Mesendoderm (in vitro differentiated cells): Measurements from ENCODE around the gene SLC5A5.

Experiments used
- DNase-seq: peaks from one replicate; pipeline ENCODE4 v3.0.0; 2013
- H2AK5ac ChIP-seq: 2 replicates; pipeline ENCODE4 v1.6.1; 2013; ENCODE audit warnings: low read length, inconsistent platforms
- H2BK120ac ChIP-seq: 2 replicates; pipeline ENCODE4 v1.6.1; 2013; ENCODE audit warnings: low read depth, mild to moderate bottlenecking, low read length, moderate library complexity, mixed read lengths
- H2BK15ac ChIP-seq: replicated peaks from 2 replicates; pipeline ENCODE4 v1.6.1; 2013; ENCODE audit warnings: low read depth, mild to moderate bottlenecking, moderate library complexity
- H2BK5ac ChIP-seq: 2 replicates; pipeline ENCODE4 v1.6.1; 2013; ENCODE audit warnings: low read length, inconsistent platforms
- H3K18ac ChIP-seq: 2 replicates; pipeline ENCODE4 v1.6.1; 2013; ENCODE audit warnings: mild to moderate bottlenecking, low read length, mixed read lengths
- H3K23ac ChIP-seq: one replicate; pipeline ENCODE4 v1.6.1; 2013; ENCODE audit warnings: low read length
- H3K27ac ChIP-seq: 2 replicates; pipeline ENCODE4 v1.5.1; 2013; ENCODE audit warnings: low read depth, mild to moderate bottlenecking, inconsistent platforms, low read length, moderate library complexity
- H3K27me3 ChIP-seq: 2 replicates; pipeline ENCODE4 v1.6.1; 2013; ENCODE audit warnings: low read length, control low read depth, mild to moderate bottlenecking, inconsistent platforms; ENCODE audit not compliant: insufficient read depth, poor library complexity
- H3K36me3 ChIP-seq: 2 replicates; pipeline ENCODE4 v1.6.1; 2013; ENCODE audit warnings: low read length, inconsistent platforms; ENCODE audit not compliant: control insufficient read depth, insufficient read depth
- H3K4ac ChIP-seq: one replicate; pipeline ENCODE4 v1.6.1; 2013; ENCODE audit warnings: low read depth, mild to moderate bottlenecking, low read length, moderate library complexity
- H3K4me1 ChIP-seq: 2 replicates; pipeline ENCODE4 v1.6.1; 2013; ENCODE audit warnings: low read depth, low read length, inconsistent platforms; ENCODE audit not compliant: control insufficient read depth
- H3K4me2 ChIP-seq: 2 replicates; pipeline ENCODE4 v1.6.1; 2013; ENCODE audit warnings: low read length
- H3K4me3 ChIP-seq: 2 replicates; pipeline ENCODE4 v1.5.1; 2013; ENCODE audit warnings: mild to moderate bottlenecking, low read length
- H3K56ac ChIP-seq: one replicate; pipeline ENCODE4 v1.6.1; 2013; ENCODE audit warnings: low read length
- H3K79me1 ChIP-seq: 2 replicates; pipeline ENCODE4 v1.6.1; 2013; ENCODE audit warnings: low read length, inconsistent platforms
- H3K79me2 ChIP-seq: 2 replicates; pipeline ENCODE4 v1.6.1; 2013; ENCODE audit warnings: mild to moderate bottlenecking, low read length; ENCODE audit not compliant: control insufficient read depth, insufficient read depth
- H3K9ac ChIP-seq: 2 replicates; pipeline ENCODE4 v1.6.1; 2013; ENCODE audit warnings: low read length, inconsistent platforms
- H4K5ac ChIP-seq: one replicate; pipeline ENCODE4 v1.6.1; 2013; ENCODE audit warnings: low read length
- H4K8ac ChIP-seq: one replicate; pipeline ENCODE4 v1.6.1; 2013; ENCODE audit warnings: low read depth, mild to moderate bottlenecking, control low read depth, low read length, moderate library complexity
- WGBS: extraction: QIAGEN DNeasy Blood & Tissue Kit; methylation state at CpG from one replicate; pipeline ENCODE4 v1.1.7; 2013; ENCODE audit warnings: low lambda C conversion rate, missing lambda C conversion rate; ENCODE audit not compliant: insufficient coverage; ENCODE audit errors: extremely low coverage; 5-methylcytosine and 5-hydroxymethylcytosine counted together

SLC5A5 gene

DNA sequence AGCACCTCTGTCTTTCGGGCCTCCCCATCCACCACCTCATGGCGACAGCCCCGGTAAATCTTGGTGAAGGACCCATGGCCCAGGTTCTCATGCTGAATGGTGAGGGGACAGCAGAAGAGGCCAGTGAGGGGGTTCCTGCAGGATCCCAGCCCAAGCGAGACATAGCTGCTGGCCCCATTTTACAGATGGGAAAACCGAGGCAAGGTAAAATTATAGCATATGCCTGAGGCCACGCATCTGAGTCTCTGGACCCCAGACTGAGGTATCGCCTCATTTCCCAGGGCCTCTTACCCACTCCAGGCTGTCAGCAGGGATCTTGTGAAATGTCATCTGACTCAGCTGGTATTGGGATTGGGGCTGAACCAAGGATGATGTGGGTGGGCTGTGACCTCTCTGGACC is 33.8 kb upstream of the SLC5A5 start:
- no peak overlapping the region for H4K8ac ChIP-seq

DNA sequence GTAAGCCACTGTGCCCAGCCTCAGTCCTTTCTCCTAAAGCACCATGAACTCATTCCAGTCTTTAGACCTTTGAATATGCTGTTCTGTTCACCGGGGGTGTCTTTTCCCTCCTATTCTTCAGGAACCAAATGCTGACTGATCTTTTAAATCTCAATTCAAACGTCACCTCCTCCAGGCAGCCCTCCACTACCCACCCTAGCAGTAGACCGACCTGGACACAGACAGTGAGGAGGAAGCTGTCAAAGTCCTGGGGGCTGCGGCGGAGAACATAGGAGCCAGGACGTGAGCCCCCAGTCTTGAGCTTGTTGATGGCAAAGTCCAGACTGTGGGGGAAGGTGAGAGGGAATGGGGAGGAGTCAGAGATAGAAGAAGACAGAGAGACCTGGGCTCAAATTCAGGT is 31.7 kb upstream of the SLC5A5 start:
- H3K4me1 ChIP-seq = no peaks in the 10 kb centered on the region
- no peaks in the 10 kb centered on the region for H3K79me1 ChIP-seq
- H3K27ac ChIP-seq = no peak overlapping the region
- H3K79me2 ChIP-seq = no peaks in the 10 kb centered on the region
- H3K56ac ChIP-seq = no peak overlapping the region
- H3K4me2 ChIP-seq = no peak overlapping the region
- no peaks in the 10 kb centered on the region for H3K27me3 ChIP-seq
- H2AK5ac ChIP-seq = no peak overlapping the region
- no peak overlapping the region for H2BK5ac ChIP-seq
- H3K4me3 ChIP-seq = no peak overlapping the region
- H4K5ac ChIP-seq = no peak overlapping the region
- H2BK15ac ChIP-seq = no peak overlapping the region
- DNase-seq = no peak
- H2BK120ac ChIP-seq = no peak overlapping the region
- H3K9ac ChIP-seq = no peak overlapping the region
- WGBS = no CpG with 5 or more reads among the region's 6 CpGs
- no peak overlapping the region for H4K8ac ChIP-seq
- no peak overlapping the region for H3K18ac ChIP-seq
- H3K23ac ChIP-seq = no peak overlapping the region
- H3K36me3 ChIP-seq = no peaks in the 10 kb centered on the region
- H3K4ac ChIP-seq = no peak overlapping the region

More for the DNA sequence above, 33.8 kb upstream of the SLC5A5 start:
- H2BK5ac ChIP-seq = no peak overlapping the region
- H3K56ac ChIP-seq = no peak overlapping the region
- no peak overlapping the region for H3K9ac ChIP-seq
- WGBS = no CpG with 5 or more reads among the region's 7 CpGs
- DNase-seq = no peak
- no peaks in the 10 kb centered on the region for H3K79me2 ChIP-seq
- H3K4me1 ChIP-seq = no peaks in the 10 kb centered on the region
- no peaks in the 10 kb centered on the region for H3K27me3 ChIP-seq
- H2BK120ac ChIP-seq = no peak overlapping the region
- H4K5ac ChIP-seq = no peak overlapping the region
- H2BK15ac ChIP-seq = no peak overlapping the region
- H3K36me3 ChIP-seq = no peaks in the 10 kb centered on the region
- no peak overlapping the region for H3K27ac ChIP-seq
- no peak overlapping the region for H2AK5ac ChIP-seq
- H3K23ac ChIP-seq = no peak overlapping the region
- H3K18ac ChIP-seq = no peak overlapping the region
- H3K4me2 ChIP-seq = no peak overlapping the region
- no peak overlapping the region for H3K4ac ChIP-seq
- H3K4me3 ChIP-seq = no peak overlapping the region
- H3K79me1 ChIP-seq = no peaks in the 10 kb centered on the region

GRCh38 chr19:17841371-17841809 is 30.4 kb upstream of the SLC5A5 start:
- Histone ChIP-seq H3K27ac (no peak overlapping the region), H3K23ac (peak overlapping the region; percentile 11), H3K4me1 (no peaks in the 10 kb centered on the region), H4K5ac (no peak overlapping the region), H3K4me3 (peak overlapping the region; percentile 32), H3K79me2 (no peaks in the 10 kb centered on the region), H3K36me3 (no peaks in the 10 kb centered on the region), H3K4ac (no peak overlapping the region), H3K79me1 (no peaks in the 10 kb centered on the region), H4K8ac (no peak overlapping the region), H2AK5ac (no peak overlapping the region), H2BK5ac (no peak overlapping the region), H3K18ac (no peak overlapping the region), H2BK120ac (no peak overlapping the region), H2BK15ac (no peak overlapping the region), H3K9ac (peak overlapping the region; percentile 62), H3K56ac (peak overlapping the region; percentile 89), H3K4me2 (peak overlapping the region; percentile 87), H3K27me3 (no peaks in the 10 kb centered on the region)
- no peak for DNase-seq
- no CpG with 5 or more reads among the region's 30 CpGs for WGBS

GRCh38 chr19:17841810-17842662 is 29.7 kb upstream of the SLC5A5 start:
- no peak overlapping the region for H2BK5ac ChIP-seq
- peak overlapping the region; percentile 6 for H3K4me3 ChIP-seq
- H2BK15ac ChIP-seq = no peak overlapping the region
- no peak overlapping the region for H3K4ac ChIP-seq
- no peak overlapping the region for H2AK5ac ChIP-seq
- peak overlapping the region; percentile 84 for H3K56ac ChIP-seq
- no peaks in the 10 kb centered on the region for H3K79me2 ChIP-seq
- no peak overlapping the region for H2BK120ac ChIP-seq
- H3K4me2 ChIP-seq = peak overlapping the region; percentile 65
- H3K9ac ChIP-seq = peak overlapping the region; percentile 72
- no peak overlapping the region for H3K18ac ChIP-seq
- H3K27ac ChIP-seq = no peak overlapping the region
- DNase-seq = peak; percentile 98
- no peaks in the 10 kb centered on the region for H3K27me3 ChIP-seq
- no CpG with 5 or more reads among the region's 56 CpGs for WGBS
- H3K36me3 ChIP-seq = no peaks in the 10 kb centered on the region
- H3K79me1 ChIP-seq = no peaks in the 10 kb centered on the region
- no peak overlapping the region for H4K5ac ChIP-seq
- H3K23ac ChIP-seq = peak overlapping the region; percentile 92
- H3K4me1 ChIP-seq = no peaks in the 10 kb centered on the region
- no peak overlapping the region for H4K8ac ChIP-seq

- no peak overlapping the region for H3K4ac ChIP-seq
- H3K23ac ChIP-seq = peak overlapping the region; percentile 92
- H2BK120ac ChIP-seq = no peak overlapping the region
- no peak overlapping the region for H4K5ac ChIP-seq
- no peaks in the 10 kb centered on the region for H3K36me3 ChIP-seq
- H4K8ac ChIP-seq = no peak overlapping the region
- no peak for DNase-seq
- H2BK5ac ChIP-seq = no peak overlapping the region
- no CpG with 5 or more reads among the region's 20 CpGs for WGBS
- peak overlapping the region; percentile 65 for H3K4me2 ChIP-seq
- peak overlapping the region; percentile 6 for H3K4me3 ChIP-seq
- no peak overlapping the region for H3K18ac ChIP-seq
- no peak overlapping the region for H2AK5ac ChIP-seq
- peak overlapping the region; percentile 72 for H3K9ac ChIP-seq
- no peaks in the 10 kb centered on the region for H3K79me1 ChIP-seq
- H3K79me2 ChIP-seq = no peaks in the 10 kb centered on the region
- peak overlapping the region; percentile 84 for H3K56ac ChIP-seq
- no peak overlapping the region for H3K27ac ChIP-seq
- H3K27me3 ChIP-seq = no peaks in the 10 kb centered on the region
- H2BK15ac ChIP-seq = no peak overlapping the region
- H3K4me1 ChIP-seq = no peaks in the 10 kb centered on the region
Measured at GRCh38 chr19:17842663-17843291, 29.0 kb upstream of the SLC5A5 start.
